CD4-positive, alpha-beta T cell treated with Interleukin-12 subunit alpha and Interleukin-12 subunit beta, for 1 hour (primary cell): ENCODE results near the gene ZBTB33.

ENCODE experiments used
- DNase-seq: peaks from one replicate; pipeline ENCODE4 v3.0.0-alpha.2; 2020

The ZBTB33 gene

GRCh38 chrX:120264341-120264740, 13.7 kb downstream of the ZBTB33 start:
- DNase-seq: no peak

- DNase-seq: peak; percentile 33
Measured at GRCh38 chrX:120269373-120270035, 18.9 kb downstream of the ZBTB33 start.

GRCh38 chrX:120270567-120270966, 20.0 kb downstream of the ZBTB33 start:
- no peak for DNase-seq

- DNase-seq: no peak
Measured at GRCh38 chrX:120271218-120271617, 20.6 kb downstream of the ZBTB33 start.

- DNase-seq: no peak
Measured at GRCh38 chrX:120274145-120274544, 23.5 kb downstream of the ZBTB33 start.

- no peak for DNase-seq
Measured at GRCh38 chrX:120274958-120275357, 24.3 kb downstream of the ZBTB33 start.

- no peak for DNase-seq
Measured at GRCh38 chrX:120281021-120281624, 30.5 kb downstream of the ZBTB33 start.

- DNase-seq: no peak
Measured at GRCh38 chrX:120281761-120282160, 31.1 kb downstream of the ZBTB33 start.

GRCh38 chrX:120282697-120283096, 32.1 kb downstream of the ZBTB33 start:
- no peak for DNase-seq

- DNase-seq: no peak
Measured at GRCh38 chrX:120286733-120287512, 36.3 kb downstream of the ZBTB33 start.

GRCh38 chrX:120287513-120288112, 37.0 kb downstream of the ZBTB33 start:
- DNase-seq: no peak

- no peak for DNase-seq
Measured at GRCh38 chrX:120290107-120290506, 39.5 kb downstream of the ZBTB33 start.

- no peak for DNase-seq
Measured at GRCh38 chrX:120291211-120291610, 40.6 kb downstream of the ZBTB33 start.

- DNase-seq: no peak
Measured at GRCh38 chrX:120293015-120293414, 42.4 kb downstream of the ZBTB33 start.

GRCh38 chrX:120294651-120295050, 44.0 kb downstream of the ZBTB33 start:
- no peak for DNase-seq

GRCh38 chrX:120297923-120298322, 47.3 kb downstream of the ZBTB33 start:
- no peak for DNase-seq

GRCh38 chrX:120299928-120300327, 49.3 kb downstream of the ZBTB33 start:
- no peak for DNase-seq

- no peak for DNase-seq
Measured at GRCh38 chrX:120301497-120301896, 50.9 kb downstream of the ZBTB33 start.

- DNase-seq: no peak
Measured at GRCh38 chrX:120301960-120302359, 51.3 kb downstream of the ZBTB33 start.

GRCh38 chrX:120302434-120302833, 51.8 kb downstream of the ZBTB33 start:
- peak; percentile 70 for DNase-seq

- DNase-seq: no peak
Measured at GRCh38 chrX:120304256-120304655, 53.6 kb downstream of the ZBTB33 start.

GRCh38 chrX:120305531-120306141, 55.0 kb downstream of the ZBTB33 start:
- no peak for DNase-seq

GRCh38 chrX:120306630-120307029, 56.0 kb downstream of the ZBTB33 start:
- DNase-seq: no peak
